Astrocyte of the hippocampus (primary cell): Measurements from ENCODE around the gene KAZALD1.

Experiments
- DNase-seq: peaks from one replicate; pipeline ENCODE4 v3.0.0; 2011; ENCODE audit warnings: low read depth, low spot score

KAZALD1 gene

DNA sequence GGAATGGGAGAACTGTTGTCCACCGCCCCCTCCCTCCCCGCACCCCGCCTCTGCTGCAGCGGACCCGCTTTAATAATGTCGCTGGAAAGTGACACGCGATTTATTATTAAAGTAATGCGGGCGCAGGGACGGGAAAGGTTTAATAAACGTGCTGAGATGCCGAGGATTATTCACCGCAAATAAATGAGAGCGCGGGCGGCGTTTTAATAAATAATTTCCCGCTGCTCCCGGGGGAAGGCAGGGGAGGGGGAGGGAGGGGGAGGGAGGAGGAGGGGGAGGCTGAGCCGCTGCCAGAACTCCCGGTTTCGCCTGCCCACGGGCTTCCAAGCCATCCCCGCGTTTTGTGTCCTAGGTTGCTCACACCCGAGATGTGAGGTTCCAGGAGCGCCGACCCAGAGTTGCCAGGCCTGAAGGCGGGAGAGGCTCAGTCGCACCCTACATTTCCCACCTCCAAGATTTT, 5.1 kb downstream of the KAZALD1 start:
- DNase-seq = no peak

DNA sequence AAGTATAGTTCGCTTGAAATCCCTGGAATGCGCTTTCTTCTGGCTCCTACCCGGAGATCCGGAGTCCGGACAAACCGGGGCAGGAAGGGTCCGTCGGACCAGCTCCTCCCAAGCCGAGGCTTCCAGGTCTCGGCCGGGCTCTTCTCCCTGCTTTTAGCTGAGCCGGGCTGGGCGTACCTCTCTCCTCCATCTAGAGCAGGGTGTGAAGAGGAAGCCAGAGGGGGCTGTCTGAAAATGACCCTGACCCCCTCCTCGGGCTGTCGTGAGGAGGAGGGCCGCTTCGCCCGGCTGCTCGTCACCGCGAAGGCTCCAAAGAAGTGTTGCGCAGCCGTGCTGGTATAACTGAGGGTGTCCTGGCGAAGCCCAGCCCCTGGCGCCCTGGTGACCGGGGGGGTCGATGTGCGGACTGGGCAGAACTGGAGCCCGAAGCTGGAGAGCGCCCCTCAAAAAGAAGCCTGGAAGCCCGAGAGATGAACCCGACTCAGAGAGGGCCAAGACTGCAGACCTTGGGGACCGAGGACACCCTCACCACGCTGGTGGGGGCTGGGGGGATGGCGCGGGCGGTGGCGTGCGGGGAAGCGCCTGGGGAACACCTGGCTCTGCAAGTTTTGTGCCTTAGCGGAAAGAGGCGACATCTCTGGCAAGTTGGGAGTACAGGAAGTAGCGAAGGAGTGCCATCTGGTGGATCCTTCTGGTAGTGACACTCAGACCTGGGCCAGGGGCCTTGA, 5.7 kb downstream of the KAZALD1 start:
- DNase-seq = peak; percentile 91

DNA sequence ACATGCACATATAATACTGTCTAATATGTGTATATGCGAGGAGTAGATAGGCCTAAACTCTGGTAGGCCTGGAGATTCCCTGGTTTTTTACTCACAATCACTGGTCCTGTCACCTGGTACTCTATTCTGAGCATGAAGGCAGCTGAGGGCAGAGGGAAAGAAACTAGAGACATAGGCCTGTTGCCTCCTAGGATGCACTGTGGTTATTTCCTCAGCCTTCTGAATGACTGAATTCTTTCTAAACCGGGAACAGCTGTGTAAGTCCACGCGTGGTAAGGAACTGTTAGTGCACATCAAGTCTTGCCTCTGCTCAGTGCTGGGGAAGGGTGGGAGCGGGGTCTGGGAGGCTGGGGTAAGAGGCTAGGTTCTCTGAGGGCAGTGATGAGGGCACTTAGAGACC, 7.7 kb downstream of the KAZALD1 start:
- no peak for DNase-seq

DNA sequence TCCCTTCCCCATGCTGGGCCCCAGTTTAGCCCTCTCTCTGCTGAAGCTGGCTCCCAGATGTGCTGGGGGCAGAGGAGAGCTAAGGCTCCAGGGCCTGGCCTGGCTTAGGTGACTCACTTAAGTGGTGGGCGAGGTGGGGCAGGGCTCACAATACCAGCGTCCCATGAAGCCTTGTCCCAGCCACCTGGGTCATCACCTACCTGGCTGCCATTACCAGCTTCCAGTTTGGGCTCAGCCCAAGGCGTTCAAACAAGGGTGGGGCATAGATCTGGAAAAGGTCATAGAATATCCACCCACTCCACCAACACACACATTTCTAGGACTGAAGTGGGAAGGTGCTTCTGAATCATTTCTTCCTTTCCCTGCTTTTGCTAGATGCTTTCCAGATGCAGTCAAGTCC, 8.3 kb downstream of the KAZALD1 start:
- DNase-seq = no peak

DNA sequence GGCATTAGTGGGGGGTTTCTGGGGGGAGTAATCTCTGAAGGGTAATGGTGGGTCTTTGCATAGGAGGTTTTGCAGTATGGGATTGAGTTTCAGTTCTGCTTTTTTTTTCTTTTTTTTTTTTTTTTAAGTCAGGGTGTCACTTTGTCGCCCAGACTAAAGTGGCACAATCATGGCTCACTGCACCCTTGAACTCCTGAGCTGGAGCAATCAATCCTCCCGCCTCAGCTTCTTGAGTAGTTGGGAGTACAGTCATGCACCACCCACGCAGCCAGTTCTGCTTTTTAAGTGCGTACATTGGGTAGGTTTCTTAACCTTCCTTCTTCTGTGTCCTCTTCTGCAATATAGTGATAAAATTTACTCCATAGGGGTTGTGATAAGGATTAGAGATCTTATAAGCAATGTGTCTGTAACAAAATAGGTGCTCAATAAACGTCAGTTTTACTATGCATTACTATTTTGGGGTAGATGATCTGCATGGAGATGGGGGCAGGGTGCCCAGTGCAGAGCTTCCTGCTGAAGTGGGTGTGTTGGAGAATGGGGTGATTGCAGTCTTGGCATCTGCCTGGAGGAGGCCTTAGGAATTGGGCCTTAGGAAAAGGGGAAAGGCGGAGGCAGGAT, 9.6 kb downstream of the KAZALD1 start:
- DNase-seq = no peak

DNA sequence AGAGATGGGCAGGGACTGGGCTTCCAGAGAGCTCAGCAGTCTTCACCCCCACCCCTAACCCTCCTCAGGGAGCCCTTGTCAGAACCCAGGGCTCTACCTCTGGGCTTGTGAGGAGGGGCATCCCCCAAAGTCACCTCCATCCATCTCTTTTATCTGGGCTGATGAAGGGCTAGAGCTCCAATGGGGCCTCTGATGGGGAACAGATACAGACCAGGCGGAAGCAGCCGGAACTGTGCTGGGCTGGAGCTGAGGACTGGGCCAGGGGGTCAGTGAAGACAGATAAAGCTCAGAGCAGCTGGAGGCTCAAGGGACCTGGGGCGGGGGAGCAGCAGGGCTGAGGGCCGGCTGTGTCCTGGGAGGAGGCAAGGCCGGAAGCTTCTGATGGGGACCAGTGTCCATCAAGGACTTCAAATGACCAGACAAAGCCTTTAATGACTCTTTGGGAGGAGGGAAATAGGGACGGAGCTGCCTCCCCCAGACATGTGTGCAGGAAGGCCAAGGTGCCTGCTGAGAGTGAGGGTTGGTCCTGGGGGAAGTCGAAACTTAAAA, 10.2 kb downstream of the KAZALD1 start:
- no peak for DNase-seq

DNA sequence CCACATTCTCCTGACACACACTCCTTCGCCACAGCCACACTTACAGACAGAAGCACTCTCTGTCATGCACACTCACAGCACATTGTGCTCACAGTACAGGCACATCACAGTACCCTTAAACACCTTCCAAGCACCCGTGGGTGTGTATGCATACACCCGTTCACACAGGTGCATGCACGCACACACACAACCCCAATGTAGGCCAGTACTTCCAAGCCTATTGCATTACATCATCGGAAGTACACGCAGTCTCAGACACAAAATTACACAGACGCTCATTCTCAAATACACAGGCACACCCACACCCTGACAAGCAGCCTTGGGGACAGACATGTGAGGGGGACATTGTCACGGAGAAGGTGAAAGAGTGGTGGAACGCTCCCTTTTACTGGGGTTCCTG, 11.1 kb downstream of the KAZALD1 start:
- no peak for DNase-seq

DNA sequence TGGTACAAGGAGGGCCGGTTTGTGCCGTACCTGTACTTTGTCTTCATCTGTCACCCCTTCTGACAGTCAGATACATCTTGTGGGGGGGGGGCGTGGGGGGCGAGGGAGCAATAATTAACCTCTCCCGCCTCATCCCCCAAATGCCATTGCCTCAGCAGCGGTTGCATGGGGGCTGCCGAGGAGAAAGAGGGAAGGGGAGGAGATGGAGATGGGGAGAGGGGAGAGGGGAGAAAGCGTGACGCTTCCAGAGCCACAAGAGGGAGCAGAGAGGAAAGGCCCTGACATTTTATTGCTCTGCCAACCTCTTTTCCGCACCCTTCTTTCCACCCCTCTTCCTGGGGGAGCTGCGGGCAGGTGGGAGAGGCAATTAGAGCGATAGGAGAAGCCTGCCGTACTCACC, 11.8 kb downstream of the KAZALD1 start:
- no peak for DNase-seq

DNA sequence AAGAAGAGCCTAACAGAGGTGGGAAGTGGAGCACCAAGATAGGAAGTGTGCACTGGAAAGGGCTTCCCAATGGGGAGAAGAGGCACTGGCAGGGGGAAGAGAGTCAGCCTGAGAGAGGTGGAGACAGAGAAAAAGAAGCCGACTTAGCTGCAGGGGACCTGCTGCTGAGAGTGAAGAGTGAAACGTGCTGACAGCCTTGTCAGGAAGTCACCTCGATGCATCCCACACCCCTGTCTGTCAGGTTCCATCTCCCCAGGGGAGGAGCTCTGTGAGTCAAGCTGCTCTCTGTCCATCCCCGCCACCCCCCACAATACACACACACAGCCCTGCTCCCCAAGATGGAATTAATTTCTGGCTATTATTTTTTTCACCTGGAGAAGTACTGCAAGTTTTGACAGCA, 14.0 kb downstream of the KAZALD1 start:
- DNase-seq = no peak

DNA sequence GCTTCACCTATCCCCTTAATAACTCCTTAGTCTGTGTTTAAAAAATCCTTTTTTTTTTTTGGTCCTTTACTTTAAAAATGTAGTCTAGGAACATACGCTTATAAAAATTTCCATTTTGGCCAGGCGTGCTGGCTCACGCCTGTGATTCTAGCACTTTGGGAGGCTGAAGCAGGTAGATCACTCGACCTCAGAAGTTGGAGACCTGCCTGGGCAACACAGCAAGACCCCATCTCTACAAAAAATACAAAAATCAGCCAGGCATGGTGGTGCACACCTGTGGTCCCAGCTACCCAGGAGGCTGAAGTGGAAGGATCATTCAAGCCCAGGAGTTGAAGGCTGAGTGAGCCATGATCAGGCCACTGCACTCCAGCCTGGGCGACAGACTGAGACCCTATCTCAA, 14.8 kb downstream of the KAZALD1 start:
- no peak for DNase-seq

DNA sequence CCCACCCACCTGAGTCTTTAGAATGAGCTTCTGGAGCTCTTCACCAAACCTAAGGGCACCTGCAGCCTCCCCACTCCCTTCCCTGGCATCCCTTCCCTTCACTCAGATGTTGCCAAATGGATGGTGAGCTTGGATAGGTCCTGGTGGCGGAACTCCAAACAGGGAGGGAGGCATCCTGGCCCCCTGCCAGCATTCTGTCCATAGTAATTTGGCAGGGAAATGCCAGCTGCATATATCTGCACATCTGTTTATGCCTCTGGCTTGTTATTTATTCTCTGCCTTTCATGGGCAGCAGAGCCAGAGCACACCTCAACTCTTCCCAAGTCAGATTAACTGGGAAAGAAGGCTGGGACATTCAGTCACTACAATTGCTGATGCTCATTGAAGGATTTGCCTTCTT, 18.1 kb downstream of the KAZALD1 start:
- DNase-seq = no peak

DNA sequence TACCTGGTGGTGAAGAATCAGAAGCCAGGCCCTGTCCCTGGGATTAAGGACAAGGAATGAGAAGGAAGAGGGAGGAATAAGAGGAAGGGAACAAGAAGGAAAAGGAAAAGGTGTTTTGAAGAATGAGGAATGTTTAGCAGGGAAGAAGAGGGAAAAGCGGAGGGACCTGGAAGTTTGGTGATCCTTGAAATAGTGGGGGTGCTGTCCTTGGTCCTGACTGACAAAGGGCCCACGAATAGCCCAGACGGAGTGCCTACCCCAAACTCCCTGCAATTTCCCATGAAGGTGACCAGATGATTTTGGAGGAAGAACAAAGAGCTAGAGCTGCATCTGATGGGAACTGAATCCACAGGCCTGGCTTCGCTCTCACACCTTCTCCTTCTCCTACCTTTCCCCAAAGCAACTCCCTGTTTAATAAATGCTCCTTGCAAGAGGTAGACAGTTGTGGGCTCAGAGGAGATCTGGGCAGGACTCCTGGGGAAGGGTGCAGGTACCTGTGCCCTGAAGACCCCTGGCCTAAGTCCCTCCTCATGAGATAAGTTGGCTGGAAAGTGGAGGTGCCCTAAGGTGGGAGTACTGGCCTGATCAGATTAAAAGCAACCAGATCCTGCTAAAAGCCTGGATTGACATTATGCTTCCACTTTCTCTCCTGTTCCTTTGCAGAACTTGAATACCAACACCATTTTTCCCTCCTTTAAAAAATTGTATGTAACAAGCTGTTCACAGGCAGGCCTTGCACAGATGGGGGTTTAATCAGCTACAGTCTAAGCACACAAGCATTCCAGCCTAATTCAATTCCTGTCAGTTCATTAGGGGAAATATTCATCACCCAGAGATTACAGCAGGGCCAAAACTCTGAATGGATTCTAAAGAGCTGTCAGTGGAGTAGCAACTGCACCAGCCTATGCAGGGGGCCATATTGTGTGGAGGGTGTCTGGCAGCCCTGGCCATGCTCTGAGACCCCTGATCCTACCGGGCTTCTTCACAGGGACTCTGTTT, 19.4 kb downstream of the KAZALD1 start:
- peak; percentile 59 for DNase-seq

DNA sequence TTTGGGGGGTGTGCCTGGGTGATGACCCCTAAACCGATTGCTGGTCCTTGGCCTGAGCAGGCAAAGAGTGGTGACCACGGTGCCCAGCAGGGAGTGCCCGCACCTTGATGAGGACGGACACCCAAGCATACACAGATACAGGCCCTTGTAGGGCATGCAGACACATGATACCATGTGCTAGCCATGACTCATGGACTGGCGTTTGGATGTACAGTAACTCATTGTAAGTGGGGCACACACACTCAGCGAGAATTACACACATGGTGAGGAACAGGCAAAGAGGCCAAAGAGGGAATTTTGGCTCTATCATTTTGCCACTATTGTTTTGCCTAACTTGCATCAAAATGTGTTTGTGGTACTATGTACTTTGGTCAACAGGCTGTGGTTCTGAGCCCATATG, 24.1 kb downstream of the KAZALD1 start:
- no peak for DNase-seq

DNA sequence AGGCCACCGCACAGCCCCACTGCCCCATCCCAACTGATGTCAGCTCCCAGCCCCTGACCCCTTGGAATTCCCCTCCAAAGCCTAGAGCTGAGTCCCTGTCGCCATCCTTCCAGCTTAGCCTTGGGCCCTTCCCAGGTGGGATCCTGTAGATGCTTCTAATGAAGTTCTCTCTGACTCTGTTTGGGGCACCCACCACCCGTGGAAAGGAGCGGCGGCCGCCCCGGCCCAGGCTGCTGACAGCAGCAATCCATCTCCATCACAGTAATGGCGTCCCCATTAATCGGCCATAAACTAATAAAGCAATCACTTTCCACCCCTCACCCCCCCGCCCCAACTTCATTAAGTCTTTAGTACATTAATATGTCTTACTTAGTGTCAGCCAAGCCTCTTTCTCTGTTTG, 25.6 kb downstream of the KAZALD1 start:
- DNase-seq = no peak

DNA sequence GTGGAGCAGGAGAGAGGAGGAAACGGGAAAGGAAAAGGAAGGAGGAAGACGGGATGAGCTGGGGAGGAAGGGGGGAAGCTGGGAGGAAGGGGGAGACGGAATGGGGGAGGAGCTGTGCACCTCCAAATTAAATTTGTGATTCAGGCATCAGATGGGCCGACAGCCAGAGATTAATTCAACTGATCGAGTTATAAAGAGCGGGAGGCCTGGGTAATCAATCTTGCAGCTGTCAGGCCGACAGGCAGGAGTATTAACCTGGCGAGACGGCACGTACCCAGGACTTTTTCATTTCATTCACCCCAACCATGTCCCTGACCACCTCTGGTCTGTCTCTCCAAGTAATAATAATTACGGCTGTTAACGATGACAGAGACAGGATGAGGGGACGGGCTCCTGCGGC, 26.2 kb downstream of the KAZALD1 start:
- DNase-seq = no peak

DNA sequence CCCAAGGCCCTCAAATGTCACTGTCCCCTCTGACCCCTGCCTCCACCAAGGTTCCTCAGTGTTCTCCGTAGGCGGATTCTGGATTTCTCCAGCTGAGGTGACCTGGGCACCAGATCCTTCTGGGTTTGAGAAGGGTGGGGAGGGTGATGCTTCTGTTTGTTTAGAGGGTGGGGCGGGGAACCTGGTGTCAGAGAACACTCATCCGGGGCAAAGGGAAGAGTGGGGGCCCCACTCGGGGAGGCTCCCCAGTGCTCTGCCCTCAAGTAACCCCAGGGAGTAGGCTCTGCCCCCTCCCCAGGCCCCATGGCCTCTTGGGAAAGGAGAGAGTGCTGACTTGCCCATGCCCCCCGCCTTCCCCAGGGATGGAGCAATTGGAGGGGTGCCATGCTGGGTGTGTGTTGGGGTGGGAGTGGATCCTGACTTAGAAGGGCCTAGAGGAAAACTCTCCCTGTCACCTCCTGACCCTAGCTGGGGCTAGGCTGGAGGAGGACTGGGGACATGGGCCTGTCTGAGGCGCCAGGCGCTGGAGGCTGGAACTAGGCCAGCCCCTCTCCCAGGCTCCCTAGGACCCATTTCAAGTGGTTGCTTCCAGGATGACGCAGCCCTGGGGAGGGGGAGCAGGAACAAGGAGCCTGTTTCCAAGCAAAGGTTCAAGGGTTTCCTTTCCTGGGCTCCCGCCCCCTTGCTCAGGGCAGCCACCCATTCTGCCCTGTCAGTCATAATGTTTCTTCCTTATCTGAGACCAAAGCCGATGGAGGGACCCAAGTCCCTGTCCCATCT, 27.9 kb downstream of the KAZALD1 start:
- no peak for DNase-seq

DNA sequence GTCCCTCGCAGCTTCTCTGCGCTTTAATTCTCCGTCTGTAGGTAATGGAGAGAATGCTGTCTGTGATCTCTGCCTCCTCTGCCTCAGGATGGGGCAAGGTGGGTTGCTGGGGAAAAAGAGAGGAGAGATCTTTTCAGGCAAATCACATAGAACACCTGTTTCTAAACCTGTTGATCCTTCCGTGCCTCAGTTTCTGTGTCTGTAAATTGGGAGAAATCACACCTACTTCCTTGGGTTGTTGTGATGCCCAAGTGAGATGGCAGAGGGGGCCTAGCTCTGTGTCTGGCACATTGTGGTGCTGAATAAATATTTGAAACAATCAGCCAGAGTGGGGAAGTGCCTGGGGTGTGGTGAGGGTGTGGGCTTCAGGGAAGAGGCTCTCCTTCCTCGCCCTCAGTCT, 28.8 kb downstream of the KAZALD1 start:
- DNase-seq = no peak

DNA sequence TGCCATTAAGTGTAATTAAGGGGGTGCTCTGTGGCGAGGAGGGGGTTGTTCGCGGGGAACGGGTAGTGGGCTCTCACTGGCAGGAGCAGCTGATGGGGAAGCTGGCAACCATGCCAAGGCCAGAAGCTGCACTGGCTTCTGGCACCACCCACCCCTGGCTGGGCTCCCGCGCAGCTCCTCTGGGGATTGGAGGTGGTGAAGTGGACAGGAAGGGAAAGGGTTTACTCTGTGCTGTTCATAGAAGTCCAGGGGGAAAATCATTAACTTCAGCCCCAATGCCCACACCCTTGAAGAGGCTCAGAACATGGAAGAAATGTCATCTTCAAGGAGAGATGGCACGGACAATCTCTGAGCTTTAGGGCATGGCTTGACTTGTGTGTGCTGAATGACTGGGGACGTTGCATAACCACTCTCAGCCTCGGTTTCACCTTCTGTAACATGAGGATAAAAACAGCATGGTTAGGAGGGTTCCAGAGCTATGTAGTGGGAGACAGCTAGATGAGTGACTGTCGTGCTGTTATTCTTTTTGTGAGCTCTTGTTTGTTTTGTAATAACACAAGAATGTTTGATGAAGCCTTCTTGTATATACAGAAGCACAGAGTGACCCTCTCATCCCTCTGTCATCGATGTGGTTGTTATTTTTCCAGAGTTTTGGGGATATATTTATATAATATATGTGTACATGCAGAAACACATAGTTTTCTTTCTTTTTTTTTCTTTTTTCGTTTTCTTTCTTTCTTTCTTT, 29.9 kb downstream of the KAZALD1 start:
- no peak for DNase-seq

DNA sequence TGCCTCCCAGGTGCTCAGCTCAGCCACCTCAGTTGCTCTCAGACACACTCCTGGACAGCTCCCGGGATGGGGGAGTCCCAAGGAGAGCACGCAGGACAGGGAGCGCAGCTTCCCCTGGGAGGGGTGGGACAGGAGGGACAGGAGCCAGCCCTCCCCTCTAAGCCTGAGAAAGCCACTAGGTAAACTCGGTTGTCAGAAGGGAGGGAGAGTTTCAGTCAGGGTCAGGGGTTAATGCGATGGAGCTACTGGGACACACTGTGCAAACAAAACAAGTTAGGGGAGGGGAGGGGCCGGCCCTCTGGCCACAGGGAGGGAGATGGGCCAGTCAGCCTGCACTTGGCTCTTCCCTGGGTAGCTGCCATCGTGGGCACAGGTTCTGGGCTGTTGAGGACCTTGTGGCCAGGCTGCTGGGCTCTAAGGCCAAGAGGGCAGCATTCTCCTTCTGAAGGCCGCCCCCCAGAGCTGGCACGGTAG, 31.1 kb downstream of the KAZALD1 start:
- no peak for DNase-seq

DNA sequence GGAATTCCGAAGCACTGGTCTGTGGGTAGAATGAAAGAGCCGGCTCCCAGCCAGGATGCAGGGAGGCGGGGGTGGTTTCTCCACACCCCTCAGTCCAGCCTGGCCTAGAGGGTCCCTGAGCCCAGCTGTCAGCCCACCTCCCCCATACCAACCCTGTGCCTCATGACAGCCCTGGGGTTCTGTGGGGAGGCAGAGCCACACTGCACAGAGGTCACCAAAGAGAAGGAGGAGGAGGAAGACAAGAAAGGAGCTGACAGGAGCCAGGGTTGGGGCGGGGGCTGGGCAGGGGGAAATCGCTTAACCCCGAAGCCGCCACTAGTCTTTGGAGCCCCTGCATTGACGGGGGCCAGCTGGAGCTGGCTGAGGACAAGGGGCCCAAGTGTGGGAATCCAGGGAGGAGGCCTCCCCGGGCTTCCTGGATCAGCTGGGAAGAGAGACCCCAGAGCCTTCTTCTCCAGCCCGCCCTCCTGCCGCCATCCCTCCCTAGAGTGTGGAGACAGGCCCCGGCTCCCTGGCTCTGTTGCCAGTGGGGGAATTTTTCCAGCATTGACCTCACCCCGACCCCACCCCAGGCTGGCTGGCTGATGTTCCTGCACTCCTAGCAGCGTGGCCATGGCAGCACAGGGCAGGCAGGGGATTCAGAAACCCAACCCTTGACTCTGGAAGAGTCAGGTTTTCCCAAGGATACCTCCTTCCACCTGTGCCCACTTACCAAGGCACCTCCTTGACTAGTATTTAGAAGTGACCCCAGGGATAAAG, 32.5 kb downstream of the KAZALD1 start:
- DNase-seq = no peak
